ENCODE measurements around the gene ADORA1. TPM values are rescaled to one million over a fixed set of nuclear protein-coding genes. Genes with fewer than 3 reads are reported as not detected.

Gene ADORA1
- total RNA-seq, 4 donors from 2014 or later, result 1.5 TPM; not detected in 3

DNA sequence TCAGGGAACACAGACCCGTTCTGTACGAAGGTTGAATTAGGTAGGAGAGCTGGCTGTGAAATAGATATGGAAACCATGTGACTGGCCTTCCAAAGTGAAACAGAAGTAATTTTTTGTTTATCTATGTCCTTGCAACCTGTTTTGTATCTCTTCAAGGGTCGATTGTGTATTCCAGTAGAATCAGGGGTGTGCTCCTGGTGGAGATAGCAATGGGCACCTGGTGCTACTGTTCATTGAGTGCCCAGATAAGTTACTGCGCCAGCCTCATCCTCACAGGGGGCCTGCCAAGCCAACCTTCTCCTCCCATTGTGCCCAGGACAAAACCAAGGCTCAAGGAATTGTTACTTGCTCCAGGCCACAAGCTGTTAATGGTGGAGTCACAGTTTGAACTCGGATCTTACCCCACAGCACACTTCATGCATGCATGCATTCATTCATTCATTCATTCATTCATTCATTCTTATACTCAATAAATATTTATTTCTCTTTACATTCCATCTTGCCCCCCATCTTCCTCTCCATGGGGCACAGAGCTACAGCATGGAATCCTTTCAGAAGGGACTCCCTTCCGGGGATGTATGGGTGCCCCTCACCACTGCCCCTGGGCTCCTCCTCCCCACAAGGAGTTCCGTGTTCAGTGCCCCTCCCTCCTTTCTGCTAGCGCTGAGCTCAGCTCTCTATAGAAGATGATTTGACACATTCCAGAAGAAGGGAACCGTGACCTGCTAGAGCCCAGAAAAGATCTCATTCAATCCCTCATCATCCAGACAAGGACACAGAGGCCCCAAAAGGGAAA, 24.0 kb downstream of the ADORA1 start:
- no peaks in the 10 kb centered on the region for H3K27me3 ChIP-seq
- no peak for DNase-seq
- no peaks in the 10 kb centered on the region for H3K9me3 ChIP-seq
- H3K36me3 ChIP-seq, result no peaks in the 10 kb centered on the region
- H3K4me1 ChIP-seq, result no peaks in the 10 kb centered on the region
- TF ChIP-seq, protein P1, sequence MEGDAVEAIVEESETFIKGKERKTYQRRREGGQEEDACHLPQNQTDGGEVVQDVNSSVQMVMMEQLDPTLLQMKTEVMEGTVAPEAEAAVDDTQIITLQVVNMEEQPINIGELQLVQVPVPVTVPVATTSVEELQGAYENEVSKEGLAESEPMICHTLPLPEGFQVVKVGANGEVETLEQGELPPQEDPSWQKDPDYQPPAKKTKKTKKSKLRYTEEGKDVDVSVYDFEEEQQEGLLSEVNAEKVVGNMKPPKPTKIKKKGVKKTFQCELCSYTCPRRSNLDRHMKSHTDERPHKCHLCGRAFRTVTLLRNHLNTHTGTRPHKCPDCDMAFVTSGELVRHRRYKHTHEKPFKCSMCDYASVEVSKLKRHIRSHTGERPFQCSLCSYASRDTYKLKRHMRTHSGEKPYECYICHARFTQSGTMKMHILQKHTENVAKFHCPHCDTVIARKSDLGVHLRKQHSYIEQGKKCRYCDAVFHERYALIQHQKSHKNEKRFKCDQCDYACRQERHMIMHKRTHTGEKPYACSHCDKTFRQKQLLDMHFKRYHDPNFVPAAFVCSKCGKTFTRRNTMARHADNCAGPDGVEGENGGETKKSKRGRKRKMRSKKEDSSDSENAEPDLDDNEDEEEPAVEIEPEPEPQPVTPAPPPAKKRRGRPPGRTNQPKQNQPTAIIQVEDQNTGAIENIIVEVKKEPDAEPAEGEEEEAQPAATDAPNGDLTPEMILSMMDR (IDR thresholded peaks at IDR 0.05), result no peak
- TF ChIP-seq POLR2A (IDR thresholded peaks at IDR 0.05), result no peak
- H3K27ac ChIP-seq, result no peak overlapping the region
- H3K4me3 ChIP-seq, result no peak overlapping the region

DNA sequence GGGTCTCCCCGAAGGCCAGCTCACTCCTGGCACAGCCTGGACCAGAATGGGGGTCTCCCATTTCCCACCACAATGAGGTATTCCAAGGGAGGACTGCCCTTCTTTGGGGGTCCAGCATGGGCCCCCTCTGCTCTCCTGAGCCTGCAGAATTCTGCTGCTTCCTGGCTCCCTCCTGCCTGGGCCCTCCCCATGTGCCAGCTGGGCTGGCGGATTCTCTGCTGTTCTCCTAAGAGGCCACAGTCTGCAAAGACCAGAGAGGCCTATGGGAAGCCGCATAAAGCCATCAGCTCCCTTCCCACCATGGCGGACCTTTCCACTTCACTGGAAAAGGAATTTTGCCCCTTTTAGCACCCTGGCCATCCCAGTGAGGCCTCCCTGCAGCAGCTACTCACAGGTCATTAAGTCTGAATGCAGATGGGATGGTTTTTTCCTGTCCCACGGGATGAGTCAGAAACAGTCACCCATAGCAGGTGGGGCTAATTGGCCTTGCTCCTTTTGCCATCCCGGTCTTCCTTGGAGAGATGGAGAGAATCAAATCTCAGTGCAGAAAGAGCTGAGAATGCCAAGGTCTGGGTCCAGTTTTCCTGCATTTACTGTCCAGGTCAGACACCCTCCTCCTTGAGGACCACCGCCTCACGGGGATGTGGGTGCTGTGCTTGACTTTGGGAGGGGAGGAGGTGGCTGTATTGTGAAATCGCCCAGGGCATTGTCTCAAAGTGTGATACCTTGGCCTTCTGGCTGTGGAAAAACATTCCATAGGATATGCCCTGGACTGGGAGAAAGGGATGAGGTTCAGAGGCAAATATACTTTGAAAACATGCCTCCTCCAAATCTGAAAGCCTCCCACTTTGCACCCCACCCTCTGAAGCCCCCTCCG, 24.9 kb downstream of the ADORA1 start:
- no peak overlapping the region for H3K4me3 ChIP-seq
- no peaks in the 10 kb centered on the region for H3K9me3 ChIP-seq
- H3K27ac ChIP-seq, result no peak overlapping the region
- no peaks in the 10 kb centered on the region for H3K27me3 ChIP-seq
- TF ChIP-seq, protein P1 (IDR thresholded peaks at IDR 0.05), result no peak
- TF ChIP-seq POLR2A (IDR thresholded peaks at IDR 0.05), result no peak
- H3K36me3 ChIP-seq, result no peaks in the 10 kb centered on the region
- DNase-seq, result no peak
- no peaks in the 10 kb centered on the region for H3K4me1 ChIP-seq

DNA sequence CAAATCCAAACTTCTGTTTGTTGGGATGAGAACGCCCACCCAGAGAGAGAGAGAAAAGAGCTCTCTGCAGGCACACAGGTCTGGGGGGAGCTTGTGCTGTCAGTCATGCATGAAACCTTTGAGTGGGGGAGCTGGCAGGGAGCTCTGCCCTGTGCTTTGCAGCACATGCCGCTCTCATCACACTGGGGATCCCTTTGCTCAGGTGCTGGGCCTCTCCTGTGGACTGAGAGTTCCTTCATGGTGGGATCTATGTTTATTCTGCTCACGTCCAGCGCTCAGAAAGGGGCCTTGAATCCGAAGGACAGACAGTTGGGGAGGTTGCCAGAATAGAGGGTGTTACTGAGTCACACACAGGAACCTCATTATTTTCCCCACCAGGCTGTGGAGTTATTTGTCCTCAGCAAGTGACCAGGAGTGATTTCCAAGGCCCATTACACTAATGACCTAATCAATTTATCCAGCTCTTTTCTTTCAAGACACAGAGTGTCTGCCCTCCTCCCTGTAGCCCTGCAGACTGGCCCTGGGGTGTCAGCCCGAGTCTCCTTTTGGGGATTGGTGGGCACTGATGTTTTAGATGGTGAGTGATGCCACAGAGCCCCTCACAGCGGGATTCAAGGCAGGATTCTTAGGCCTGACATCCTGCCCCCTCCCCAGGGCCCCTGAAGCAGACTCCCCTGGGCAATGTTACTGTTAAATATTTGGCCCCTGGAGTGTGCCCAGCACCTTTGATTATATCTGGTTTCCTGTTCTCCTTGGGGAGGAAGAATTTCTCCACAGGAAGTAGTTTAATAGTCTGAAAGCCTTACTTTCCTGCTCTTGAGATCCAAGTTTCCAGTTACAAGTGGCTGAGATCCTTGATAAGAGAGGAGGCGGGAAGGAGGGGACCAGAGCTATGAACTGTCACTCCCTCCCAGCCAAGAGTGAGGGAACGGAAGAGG, 25.8 kb downstream of the ADORA1 start:
- Histone ChIP-seq H3K27me3 (no peaks in the 10 kb centered on the region), H3K4me1 (no peaks in the 10 kb centered on the region), H3K36me3 (no peaks in the 10 kb centered on the region), H3K9me3 (peaks cover 0 to under 1% (median 0%) of the 10 kb centered on the region in 4 donors), H3K27ac (peak overlapping the region in 2 of 4 donors; percentile 8 to 23), H3K4me3 (no peak overlapping the region)
- DNase-seq, result no peak
- TF ChIP-seq, protein P1 (IDR thresholded peaks at IDR 0.05), result no peak
- no peak for TF ChIP-seq POLR2A (IDR thresholded peaks at IDR 0.05)

DNA sequence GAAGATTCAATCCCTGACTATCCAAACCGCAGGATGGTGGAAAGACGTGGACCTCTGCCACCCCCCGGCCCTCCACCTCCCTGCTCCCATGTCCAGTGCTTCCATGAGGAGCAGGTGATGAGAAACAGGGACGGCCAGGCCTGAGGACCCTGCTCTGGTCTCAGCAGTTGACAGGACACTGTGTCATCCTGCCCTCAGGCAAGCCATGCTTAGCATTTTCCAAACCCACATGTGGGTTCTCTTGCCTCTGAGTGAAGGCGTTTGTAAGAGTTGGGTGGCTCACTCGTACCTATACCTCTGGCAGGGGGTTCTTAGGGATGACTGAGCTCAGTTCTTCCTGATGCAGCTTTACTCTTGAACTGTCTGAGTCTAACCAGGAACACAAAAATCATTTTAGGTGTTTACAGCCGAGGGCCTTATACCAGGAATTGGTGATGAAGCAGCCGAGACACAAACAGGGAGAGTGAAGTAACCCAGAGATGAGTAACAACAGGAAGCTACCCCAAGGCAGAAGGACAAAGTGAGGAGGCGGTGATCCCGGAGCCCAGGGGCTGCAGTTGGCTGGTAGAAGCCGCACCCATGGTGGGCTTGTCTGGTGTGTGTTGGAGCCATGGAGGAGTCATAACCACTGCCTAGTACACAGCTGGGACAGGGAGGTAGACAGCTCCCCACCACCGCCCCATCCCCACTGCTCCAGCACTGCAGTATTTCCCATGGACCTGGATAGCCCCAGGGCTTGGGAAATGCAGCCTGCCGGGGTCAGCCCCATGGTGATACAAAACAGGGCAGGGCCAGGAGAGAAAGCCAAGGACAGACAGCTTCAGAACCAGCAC, 26.7 kb downstream of the ADORA1 start:
- Histone ChIP-seq H3K9me3 (peaks cover 0 to 2% (median 0%) of the 10 kb centered on the region in 4 donors), H3K27me3 (no peaks in the 10 kb centered on the region), H3K36me3 (no peaks in the 10 kb centered on the region), H3K4me1 (no peaks in the 10 kb centered on the region), H3K4me3 (no peak overlapping the region), H3K27ac (peak overlapping the region in 2 of 4 donors; percentile 8 to 23)
- DNase-seq, result no peak
- no peak for TF ChIP-seq POLR2A (IDR thresholded peaks at IDR 0.05)
- TF ChIP-seq, protein P1 (IDR thresholded peaks at IDR 0.05), result no peak

Measured in Peyer's patch (tissue), 4 donors.